CD4-positive, alpha-beta memory T cell (primary cell): Measurements from ENCODE around the gene ZFTA. TPM values are rescaled to one million over a fixed set of nuclear protein-coding genes. Genes with fewer than 3 reads are reported as not detected.

Experiments
- CTCF ChIA-PET: fragments of 350-600 bp; sonication (Branson Sonifier 250); formaldehyde crosslinking; loops from one replicate; lab custom pipeline; 2021; ENCODE audit warnings: inconsistent platforms; ENCODE audit not compliant: partially characterized antibody; lab: Charles Lee
- POLR2A ChIA-PET: fragments of 350-600 bp; sonication (Branson Sonifier 250); formaldehyde crosslinking; loops from one replicate; lab custom pipeline; 2021; ENCODE audit not compliant: partially characterized antibody; lab: Charles Lee
- DNase-seq, 5 donors: peaks; one replicate each; pipeline versions ENCODE4 v3.0.0 to v3.0.0-alpha.2; 2020 to 2022; ENCODE audit warnings: mixed read lengths in 1 of 5
- H3K27ac ChIP-seq: one replicate; pipeline ENCODE4 v1.7.0; 2013; ENCODE audit warnings: low read depth, low read length
- H3K27me3 ChIP-seq: 2 replicates; pipeline ENCODE4 v1.7.0; 2013; ENCODE audit warnings: mild to moderate bottlenecking, low read length, moderate library complexity; ENCODE audit not compliant: insufficient read depth
- H3K36me3 ChIP-seq: 2 replicates; pipeline ENCODE4 v1.7.0; 2013; ENCODE audit warnings: mild to moderate bottlenecking, low read length, moderate library complexity; ENCODE audit not compliant: insufficient read depth
- H3K4me1 ChIP-seq: 2 replicates; pipeline ENCODE4 v1.7.0; 2013; ENCODE audit warnings: mild to moderate bottlenecking, low read length, moderate library complexity; ENCODE audit not compliant: insufficient read depth
- H3K4me3 ChIP-seq, 2 donors: one replicate each; pipeline ENCODE4 v1.7.0; 2013; ENCODE audit warnings: low read length in 2 of 2, mild to moderate bottlenecking in 1 of 2
- H3K9me3 ChIP-seq, 2 donors: one replicate each; pipeline ENCODE4 v1.7.0; 2013; ENCODE audit warnings: low read length in 2 of 2, control low read depth in 1 of 2; ENCODE audit not compliant: control insufficient read depth in 1 of 2
- H3K27ac Mint-ChIP-seq, 7 donors: one replicate each; pipeline ENCODE4 v1.8.0; 2020 to 2021; ENCODE audit warnings: mixed read lengths in 7 of 7, mild to moderate bottlenecking in 6 of 7, inconsistent platforms in 3 of 7, moderate library complexity in 3 of 7
- H3K27me3 Mint-ChIP-seq, 2 donors: one replicate each; pipeline ENCODE4 v1.8.0; 2020 to 2021; ENCODE audit warnings: mixed read lengths in 2 of 2
- H3K36me3 Mint-ChIP-seq, 2 donors: one replicate each; pipeline ENCODE4 v1.8.0; 2020 to 2021; ENCODE audit warnings: mixed read lengths in 2 of 2, inconsistent platforms in 1 of 2, mild to moderate bottlenecking in 1 of 2
- H3K4me1 Mint-ChIP-seq, 4 donors: one replicate each; pipeline ENCODE4 v1.8.0; 2020 to 2021; ENCODE audit warnings: mixed read lengths in 4 of 4, mild to moderate bottlenecking in 1 of 4
- H3K4me3 Mint-ChIP-seq, 8 donors: one replicate each; pipeline ENCODE4 v1.8.0; 2020 to 2021; ENCODE audit warnings: mixed read lengths in 8 of 8, mild to moderate bottlenecking in 7 of 8, moderate library complexity in 6 of 8, inconsistent platforms in 3 of 8
- H3K9me3 Mint-ChIP-seq, 8 donors: one replicate each; pipeline ENCODE4 v1.8.0; 2020 to 2021; ENCODE audit warnings: mixed read lengths in 8 of 8, mild to moderate bottlenecking in 5 of 8, inconsistent platforms in 3 of 8, moderate library complexity in 1 of 8
- intact Hi-C: fragments of 100-400 bp; cut with micrococcal nuclease; formaldehyde crosslinking; loops from one replicate; pipeline ENCODE4 v1.15.1; 2023
- polyA plus RNA-seq, 2 donors: library from polyadenylated mRNA; unstranded; fragments of 300-500 nt; fragmentation: Illumina TruSeq; gene quantifications; one replicate each; pipeline ENCODE4 v1.2.3, GENCODE V29; 2021
- total RNA-seq, 2 experiments: library from RNA; stranded (reverse); gene quantifications; one replicate each; pipeline ENCODE4 v1.2.3, GENCODE V29; 2021

Gene ZFTA
- total RNA-seq (1 to 10 TPM; 1.4 to 1.7 TPM), polyA plus RNA-seq (under 1 TPM in 1 of 2 donors, not detected in 1; 0.06 TPM)

DNA sequence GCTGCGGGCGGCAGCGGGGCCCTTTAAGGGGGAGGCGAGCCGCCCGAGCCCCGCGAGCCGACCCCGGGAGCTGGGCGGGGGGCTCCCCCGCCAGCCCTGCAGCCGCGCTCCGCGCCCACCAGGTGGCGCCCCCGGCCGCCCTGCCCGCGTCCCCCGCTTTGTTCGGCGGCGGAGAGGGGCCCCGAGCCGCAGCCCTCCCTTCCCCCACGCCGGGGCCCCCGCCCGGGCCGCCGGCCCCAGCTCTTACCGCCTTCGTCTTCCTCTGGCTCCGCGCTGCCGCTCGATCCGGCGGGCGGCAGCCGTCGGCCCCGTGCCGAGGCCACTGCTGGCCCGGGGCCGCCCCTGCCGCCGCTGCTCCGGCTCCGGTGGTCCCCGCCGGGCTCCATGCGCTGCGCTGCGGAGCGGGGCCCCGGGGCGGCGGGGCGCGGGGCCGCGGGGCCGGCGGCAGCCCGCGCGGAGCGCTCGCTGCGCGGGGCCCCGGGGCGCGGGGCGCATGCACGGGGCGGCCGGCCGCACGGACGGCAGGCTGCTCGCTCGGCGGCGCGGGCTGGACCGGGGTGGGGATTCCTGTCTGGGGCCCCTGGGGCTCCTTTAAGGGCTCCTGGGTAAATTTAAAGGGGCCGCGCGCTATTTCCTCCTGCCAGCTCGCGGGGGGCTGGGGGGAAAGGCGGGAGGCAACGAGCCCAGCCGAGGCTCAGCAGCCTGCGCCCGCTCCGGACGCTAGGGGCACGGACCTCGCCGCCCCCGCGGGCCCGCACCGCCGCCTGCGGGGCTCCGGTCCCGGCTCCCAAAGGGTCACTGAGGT is at the start of gene ZFTA:
Gene ZFTA, minus strand, starts transcription at position 539 of the 805 bp plus-strand sequence. Its CDS starts 153 bp downstream, at position 386.
- CTCF ChIA-PET = interaction anchor here (0.6 to 2.9 kb wide), 17 partner anchors 11 to 384 kb away, joined by 3 to 10 read pairs (median 3); partner anchors contain the start of genes ATL3 and MARK2
- H3K36me3 ChIP-seq = no peaks in the 10 kb centered on the region

DNA sequence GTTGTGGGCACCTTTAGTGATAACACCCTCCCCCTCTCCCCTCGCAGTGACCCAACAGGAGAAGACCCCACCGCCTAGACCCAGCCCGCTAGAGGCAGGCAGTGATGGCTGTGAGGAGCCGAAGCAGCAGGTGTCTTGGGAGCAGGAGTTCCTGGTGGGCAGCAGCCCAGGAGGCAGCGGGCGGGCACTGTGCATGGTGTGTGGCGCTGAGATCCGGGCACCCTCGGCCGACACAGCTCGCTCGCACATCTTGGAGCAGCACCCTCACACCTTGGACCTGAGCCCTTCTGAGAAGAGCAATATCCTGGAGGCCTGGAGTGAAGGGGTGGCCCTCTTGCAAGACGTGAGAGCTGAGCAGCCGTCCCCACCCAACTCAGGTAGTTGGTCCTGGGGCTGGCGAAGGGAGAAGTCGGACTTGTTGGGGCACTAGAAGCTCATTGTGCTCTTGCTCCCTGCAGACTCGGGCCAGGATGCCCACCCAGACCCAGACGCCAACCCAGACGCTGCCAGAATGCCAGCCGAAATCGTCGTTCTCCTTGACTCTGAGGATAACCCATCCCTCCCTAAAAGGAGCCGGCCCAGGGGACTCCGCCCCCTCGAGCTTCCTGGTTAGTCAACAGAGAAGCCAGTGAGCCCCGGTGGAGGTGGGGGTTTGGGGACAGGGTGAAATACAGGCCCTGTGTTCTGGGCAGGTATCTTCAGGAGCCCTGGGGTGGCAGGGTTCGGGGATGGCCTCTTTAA is 49.4 kb upstream of the ZFTA start:
- DNase-seq = no peak
- Histone ChIP-seq H3K36me3 (peaks cover 27% of the 10 kb centered on the region), H3K9me3 (no peaks in the 10 kb centered on the region), H3K4me1 (peaks cover 13% of the 10 kb centered on the region), H3K27me3 (no peaks in the 10 kb centered on the region), H3K27ac (no peak overlapping the region), H3K4me3 (no peak overlapping the region)
- intact Hi-C loops = no loop called here
- no peak overlapping the region for H3K27ac Mint-ChIP-seq
- no peaks in the 10 kb centered on the region for H3K27me3 Mint-ChIP-seq
- ChIA-PET POLR2A (no interaction called here), CTCF (no interaction called here)
- peaks cover 24 to 35% of the 10 kb centered on the region in 2 donors for H3K36me3 Mint-ChIP-seq
- H3K9me3 Mint-ChIP-seq = no peaks in the 10 kb centered on the region
- no peak overlapping the region for H3K4me3 Mint-ChIP-seq
- peaks cover 14 to 19% (median 16%) of the 10 kb centered on the region in 4 donors for H3K4me1 Mint-ChIP-seq

More for the DNA sequence above, at the start of gene ZFTA:
- H3K4me1 Mint-ChIP-seq = peaks cover 3 to 18% (median 7%) of the 10 kb centered on the region in 4 donors
- peaks cover 0 to 6% of the 10 kb centered on the region in 2 donors for H3K36me3 Mint-ChIP-seq
- Histone ChIP-seq H3K9me3 (no peaks in the 10 kb centered on the region), H3K27me3 (peaks cover 6% of the 10 kb centered on the region), H3K27ac (peak within 1 kb of the TSS; percentile 8), H3K4me3 (peak within 1 kb of the TSS; percentile 83 to 94), H3K4me1 (peaks cover 13% of the 10 kb centered on the region)
- intact Hi-C loops = loop anchor here (1.0 to 5.0 kb wide), 3 partner anchors 69 to 385 kb away; partner anchors contain the start of gene MARK2
- peaks cover 0 to 2% (median 0%) of the 10 kb centered on the region in 8 donors for H3K9me3 Mint-ChIP-seq
- H3K4me3 Mint-ChIP-seq = peak within 1 kb of the TSS; percentile 87 to 100 (median 94)
- peaks cover 4 to 14% of the 10 kb centered on the region in 2 donors for H3K27me3 Mint-ChIP-seq
- POLR2A ChIA-PET = interaction anchor here (0.8 to 1.5 kb wide), 6 partner anchors 69 to 927 kb away, joined by 3 to 5 read pairs (median 4); partner anchors contain the start of genes ATL3 and MARK2
- DNase-seq = peak; percentile 43 to 57 (median 49)
- H3K27ac Mint-ChIP-seq = peak within 1 kb of the TSS; percentile 69 to 94 (median 83)

DNA sequence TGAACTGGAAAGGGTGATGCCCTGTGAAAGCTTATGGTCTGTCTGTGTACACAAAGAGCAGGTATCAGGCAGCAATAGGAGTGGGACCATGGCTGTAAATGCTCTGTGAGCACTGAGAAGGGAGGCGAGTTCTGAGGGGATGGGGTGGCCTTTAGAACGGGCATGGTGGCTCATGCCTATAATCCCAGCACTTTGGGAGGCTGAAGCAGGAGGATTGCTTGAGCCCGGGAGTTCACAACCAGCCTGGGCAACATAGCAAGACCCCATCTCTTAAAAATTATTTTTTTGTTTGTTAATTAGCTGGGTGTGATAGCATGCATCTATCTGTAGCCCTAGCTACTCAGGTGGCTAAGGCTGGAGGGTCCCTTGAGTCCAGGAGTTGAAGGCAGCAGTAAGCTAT is 48.2 kb upstream of the ZFTA start:
- Histone ChIP-seq H3K4me1 (peaks cover 19% of the 10 kb centered on the region), H3K27me3 (no peaks in the 10 kb centered on the region), H3K4me3 (no peak overlapping the region), H3K27ac (no peak overlapping the region), H3K9me3 (no peaks in the 10 kb centered on the region), H3K36me3 (peaks cover 21% of the 10 kb centered on the region)
- no peaks in the 10 kb centered on the region for H3K9me3 Mint-ChIP-seq
- no peaks in the 10 kb centered on the region for H3K27me3 Mint-ChIP-seq
- H3K4me3 Mint-ChIP-seq = no peak overlapping the region
- ChIA-PET CTCF (interaction anchor here (1.3 to 2.3 kb wide), 2 partner anchors 20 to 78 kb away, joined by 3 to 7 read pairs; no protein-coding TSS in a partner anchor), POLR2A (interaction anchor here (1.2 kb wide), 1 partner anchor 129 kb away, joined by 3 read pairs; no protein-coding TSS in a partner anchor)
- peak overlapping the region in 1 of 7 donors; percentile 32 for H3K27ac Mint-ChIP-seq
- peaks cover 20 to 22% (median 21%) of the 10 kb centered on the region in 4 donors for H3K4me1 Mint-ChIP-seq
- no peak for DNase-seq
- intact Hi-C loops = no loop called here
- peaks cover 17 to 28% of the 10 kb centered on the region in 2 donors for H3K36me3 Mint-ChIP-seq

DNA sequence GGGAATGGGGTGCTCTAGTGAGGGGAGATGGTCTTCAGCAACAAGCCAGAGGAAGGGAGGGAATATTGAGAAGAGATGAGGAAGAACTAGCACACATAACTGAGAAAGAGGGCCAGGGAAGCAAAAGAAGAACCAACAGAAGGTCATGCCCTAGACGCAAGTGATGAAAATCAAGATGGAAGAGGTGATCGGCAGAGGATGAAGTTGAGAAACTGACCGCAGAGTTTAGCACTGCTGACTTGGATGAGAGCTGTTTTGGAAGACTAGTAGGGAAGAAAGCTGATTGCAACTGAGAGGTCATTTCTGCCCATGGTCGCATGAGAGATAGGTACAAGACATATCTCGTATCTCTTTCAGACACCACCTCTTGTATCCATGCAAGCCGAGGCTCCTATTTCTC is 47.6 kb upstream of the ZFTA start:
- Mint-ChIP-seq H3K27ac (peak overlapping the region in 4 of 7 donors; percentile 30 to 76 (median 66)), H3K4me1 (peaks cover 20 to 22% (median 21%) of the 10 kb centered on the region in 4 donors), H3K36me3 (peaks cover 15 to 26% of the 10 kb centered on the region in 2 donors), H3K9me3 (no peaks in the 10 kb centered on the region), H3K27me3 (no peaks in the 10 kb centered on the region), H3K4me3 (peak overlapping the region in 2 of 8 donors; percentile 33 to 35)
- ChIA-PET POLR2A (interaction anchor here (1.2 kb wide), 1 partner anchor 129 kb away, joined by 3 read pairs; no protein-coding TSS in a partner anchor), CTCF (interaction anchor here (1.3 to 2.3 kb wide), 2 partner anchors 21 to 77 kb away, joined by 3 to 7 read pairs; no protein-coding TSS in a partner anchor)
- Histone ChIP-seq H3K4me3 (no peak overlapping the region), H3K36me3 (peaks cover 15% of the 10 kb centered on the region), H3K9me3 (no peaks in the 10 kb centered on the region), H3K27me3 (no peaks in the 10 kb centered on the region), H3K4me1 (peaks cover 19% of the 10 kb centered on the region), H3K27ac (no peak overlapping the region)
- intact Hi-C loops = no loop called here
- DNase-seq = no peak

DNA sequence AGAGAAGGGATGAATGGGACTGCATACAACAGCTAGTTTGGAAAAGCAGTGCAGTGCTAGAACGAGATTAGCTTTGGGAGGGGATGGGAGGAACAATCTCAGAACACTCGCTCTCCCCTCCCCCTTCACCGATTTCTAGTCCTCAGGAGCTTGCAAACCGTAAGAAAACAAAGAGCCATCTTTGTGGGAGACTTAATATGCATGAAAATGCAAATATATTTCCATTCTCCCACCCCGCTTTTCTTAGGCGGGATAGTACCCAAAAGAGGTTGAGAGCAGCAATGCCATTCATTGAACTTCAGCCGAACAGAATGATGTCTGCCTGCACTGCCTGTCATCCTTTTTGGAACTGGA is 45.8 kb upstream of the ZFTA start:
- H3K9me3 Mint-ChIP-seq = no peaks in the 10 kb centered on the region
- H3K4me1 ChIP-seq = peaks cover 19% of the 10 kb centered on the region
- no peaks in the 10 kb centered on the region for H3K27me3 ChIP-seq
- POLR2A ChIA-PET = interaction anchor here (1.1 kb wide), 1 partner anchor 132 kb away, joined by 3 read pairs; no protein-coding TSS in a partner anchor
- DNase-seq = no peak
- no peaks in the 10 kb centered on the region for H3K9me3 ChIP-seq
- no peaks in the 10 kb centered on the region for H3K27me3 Mint-ChIP-seq
- peaks cover 9% of the 10 kb centered on the region for H3K36me3 ChIP-seq
- H3K4me3 Mint-ChIP-seq = peak overlapping the region; percentile 60 to 80 (median 78)
- H3K36me3 Mint-ChIP-seq = peaks cover 5 to 16% of the 10 kb centered on the region in 2 donors
- intact Hi-C loops = no loop called here
- peaks cover 20 to 22% (median 21%) of the 10 kb centered on the region in 4 donors for H3K4me1 Mint-ChIP-seq
- H3K27ac ChIP-seq = peak overlapping the region; percentile 64
- H3K27ac Mint-ChIP-seq = peak overlapping the region; percentile 4 to 76 (median 67)
- H3K4me3 ChIP-seq = peak overlapping the region; percentile 14 to 75
- CTCF ChIA-PET = interaction anchor here (1.3 kb wide), 1 partner anchor 338 kb away, joined by 3 read pairs; no protein-coding TSS in a partner anchor

DNA sequence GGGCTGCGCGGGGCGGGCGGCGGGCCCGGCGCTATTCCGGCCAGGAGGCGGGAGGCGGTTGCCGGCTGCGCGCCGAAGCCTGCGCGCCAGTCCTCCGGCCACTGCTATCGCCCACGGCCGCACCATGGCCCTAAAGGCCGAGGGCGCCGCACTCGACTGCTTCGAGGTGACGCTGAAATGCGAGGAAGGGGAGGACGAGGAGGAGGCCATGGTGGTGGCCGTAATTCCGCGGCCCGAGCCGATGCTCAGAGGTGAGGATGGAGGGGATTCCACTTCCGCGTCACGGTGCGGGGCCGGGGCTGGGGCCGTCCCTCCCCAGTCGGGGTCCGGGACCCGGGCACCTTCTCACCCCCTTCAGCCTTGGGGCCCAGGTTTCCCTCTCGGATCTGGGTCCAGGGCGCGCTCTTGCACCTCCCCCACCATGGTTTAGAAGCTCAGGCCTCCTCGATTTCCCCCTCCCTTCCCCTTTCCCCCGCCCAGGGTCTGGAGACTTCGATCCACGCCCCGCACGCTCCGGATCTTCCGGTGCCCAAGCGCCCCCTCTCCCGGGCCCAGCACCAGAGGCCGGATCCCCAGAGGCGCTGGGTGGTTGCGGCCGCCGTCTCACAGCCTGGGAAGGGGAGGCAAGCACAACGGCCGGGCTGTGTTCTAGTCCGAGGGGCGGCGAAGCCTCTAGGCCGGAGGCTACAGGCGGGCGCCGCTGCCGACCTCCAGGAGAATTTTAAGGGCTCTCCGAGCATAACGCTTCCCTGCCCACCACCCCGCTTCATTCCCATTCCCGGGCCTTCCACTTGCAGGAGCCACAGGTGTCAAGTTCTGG is 45.2 kb upstream of the ZFTA start:
- peak in 4 of 5 donors; percentile 21 to 57 (median 26) for DNase-seq
- Histone ChIP-seq H3K27ac (peak overlapping the region; percentile 64), H3K4me1 (peaks cover 19% of the 10 kb centered on the region), H3K9me3 (no peaks in the 10 kb centered on the region), H3K4me3 (peak overlapping the region; percentile 14 to 75), H3K27me3 (no peaks in the 10 kb centered on the region), H3K36me3 (peaks cover 9% of the 10 kb centered on the region)
- H3K27ac Mint-ChIP-seq = peak overlapping the region; percentile 4 to 76 (median 67)
- ChIA-PET CTCF (interaction anchor here (1.3 kb wide), 1 partner anchor 339 kb away, joined by 3 read pairs; no protein-coding TSS in a partner anchor), POLR2A (interaction anchor here (1.1 kb wide), 1 partner anchor 132 kb away, joined by 3 read pairs; no protein-coding TSS in a partner anchor)
- H3K9me3 Mint-ChIP-seq = no peaks in the 10 kb centered on the region
- intact Hi-C loops = no loop called here
- H3K27me3 Mint-ChIP-seq = no peaks in the 10 kb centered on the region
- H3K4me3 Mint-ChIP-seq = peak overlapping the region; percentile 64 to 80 (median 78)
- H3K4me1 Mint-ChIP-seq = peaks cover 20 to 22% (median 21%) of the 10 kb centered on the region in 4 donors
- peaks cover 5 to 16% of the 10 kb centered on the region in 2 donors for H3K36me3 Mint-ChIP-seq
